Activated T-cell treated with anti-CD3 and anti-CD28 coated beads for 1 hour (primary cell): ENCODE results near the gene UQCRHL.
"Not testable (repeated sequence)": the region's sequence is repeated elsewhere in the genome, so short reads cannot be mapped to it uniquely, and the experiment has no call there.

Experiments used
- DNase-seq: peaks from one replicate; pipeline ENCODE4 v3.0.0-alpha.2; 2020; ENCODE audit warnings: low read depth

The UQCRHL gene

GRCh38 chr1:15835205-15835740, 27.8 kb upstream of the UQCRHL start:
- DNase-seq: peak; percentile 33

GRCh38 chr1:15834406-15835204, 27.2 kb upstream of the UQCRHL start:
- DNase-seq: peak; percentile 85

GRCh38 chr1:15833842-15834405, 26.5 kb upstream of the UQCRHL start:
- no peak for DNase-seq

- DNase-seq: peak; percentile 25
Measured at GRCh38 chr1:15833069-15833679, 25.7 kb upstream of the UQCRHL start.

GRCh38 chr1:15830258-15830657, 22.8 kb upstream of the UQCRHL start:
- no peak for DNase-seq

GRCh38 chr1:15828931-15829330, 21.5 kb upstream of the UQCRHL start:
- not testable (repeated sequence) for DNase-seq

GRCh38 chr1:15827567-15827966, 20.1 kb upstream of the UQCRHL start:
- not testable (repeated sequence) for DNase-seq

- no peak for DNase-seq
Measured at GRCh38 chr1:15826810-15827507, 19.5 kb upstream of the UQCRHL start.

GRCh38 chr1:15825800-15826199, 18.4 kb upstream of the UQCRHL start:
- no peak for DNase-seq

GRCh38 chr1:15820478-15820877, 13.0 kb upstream of the UQCRHL start:
- DNase-seq: no peak

GRCh38 chr1:15816674-15817073, 9.2 kb upstream of the UQCRHL start:
- DNase-seq: no peak

GRCh38 chr1:15810073-15810472, 2.6 kb upstream of the UQCRHL start:
- DNase-seq: no peak

- no peak for DNase-seq
Measured at GRCh38 chr1:15808955-15809354, 1.5 kb upstream of the UQCRHL start.

- no peak for DNase-seq
Measured at GRCh38 chr1:15807121-15807520, 328 bp downstream of the UQCRHL start.

GRCh38 chr1:15804060-15804459, 3.4 kb downstream of the UQCRHL start:
- DNase-seq: no peak

- DNase-seq: no peak
Measured at GRCh38 chr1:15803380-15803779, 4.1 kb downstream of the UQCRHL start.

- DNase-seq: no peak
Measured at GRCh38 chr1:15802234-15802965, 5.0 kb downstream of the UQCRHL start.

- DNase-seq: no peak
Measured at GRCh38 chr1:15799928-15800835, 7.3 kb downstream of the UQCRHL start.

GRCh38 chr1:15799004-15799867, 8.2 kb downstream of the UQCRHL start:
- no peak for DNase-seq
